ENCODE data around the gene SLC39A8. TPM values are rescaled to one million over a fixed set of nuclear protein-coding genes. Genes with fewer than 3 reads are reported as not detected.
"Not testable (repeated sequence)": the region's sequence is repeated elsewhere in the genome, so short reads cannot be mapped to it uniquely, and the experiment has no call there.

SLC39A8 gene
- total RNA-seq, 1 experiment from 2014 or later, result 35.9 TPM

DNA sequence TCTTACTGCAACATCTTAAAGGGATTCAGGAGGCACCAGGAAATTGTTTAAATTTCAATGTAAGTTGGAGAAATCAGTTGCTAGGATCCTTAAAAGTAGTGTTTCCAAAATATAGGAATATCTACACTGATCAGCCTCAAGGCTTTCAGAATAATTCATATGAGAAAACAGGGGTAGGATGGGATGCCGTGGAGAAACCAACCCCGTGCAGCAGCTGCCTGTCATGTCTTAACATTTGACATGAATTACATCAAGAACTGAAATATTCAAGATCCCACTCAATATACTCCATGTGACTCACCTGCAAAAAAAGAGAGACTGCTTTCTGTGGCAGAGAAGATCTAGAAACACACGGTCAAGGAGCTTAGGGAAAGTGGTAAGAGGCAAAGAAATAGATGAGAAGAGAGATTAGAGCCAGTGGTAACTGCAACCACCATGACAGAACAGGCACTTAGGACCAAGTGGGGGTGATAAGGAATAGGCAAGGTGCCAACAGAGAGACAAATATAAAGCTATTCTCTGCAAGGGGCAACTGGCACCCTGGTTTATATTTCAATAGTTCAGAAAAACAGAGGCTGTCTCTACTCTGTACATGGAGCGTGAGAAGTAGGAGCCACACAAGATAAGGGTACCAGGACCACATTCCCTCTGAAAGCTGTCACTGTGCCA lies 64.0 kb downstream of the SLC39A8 start:
- DNase-seq (ENCODE audit: low spot score), result no peak
- ATAC-seq, result no peak
- POLR2A ChIA-PET, result no interaction called here
- no peak overlapping the region for H3K4me3 Mint-ChIP-seq
- peaks cover 16% of the 10 kb centered on the region for H3K36me3 Mint-ChIP-seq
- peaks cover 12% of the 10 kb centered on the region for H3K9me3 Mint-ChIP-seq
- TF ChIP-seq JUN (CRISPR knock-in tag; IDR thresholded peaks at IDR 0.05) (no peak), PRRX2 (CRISPR knock-in tag; IDR thresholded peaks at IDR 0.05) (no peak), RELA (CRISPR knock-in tag; IDR thresholded peaks at IDR 0.05; ENCODE audit: borderline replicate concordance) (no peak), SMAD4 (CRISPR knock-in tag; IDR thresholded peaks at IDR 0.05) (no peak)
- TF ChIP-seq, protein P1, sequence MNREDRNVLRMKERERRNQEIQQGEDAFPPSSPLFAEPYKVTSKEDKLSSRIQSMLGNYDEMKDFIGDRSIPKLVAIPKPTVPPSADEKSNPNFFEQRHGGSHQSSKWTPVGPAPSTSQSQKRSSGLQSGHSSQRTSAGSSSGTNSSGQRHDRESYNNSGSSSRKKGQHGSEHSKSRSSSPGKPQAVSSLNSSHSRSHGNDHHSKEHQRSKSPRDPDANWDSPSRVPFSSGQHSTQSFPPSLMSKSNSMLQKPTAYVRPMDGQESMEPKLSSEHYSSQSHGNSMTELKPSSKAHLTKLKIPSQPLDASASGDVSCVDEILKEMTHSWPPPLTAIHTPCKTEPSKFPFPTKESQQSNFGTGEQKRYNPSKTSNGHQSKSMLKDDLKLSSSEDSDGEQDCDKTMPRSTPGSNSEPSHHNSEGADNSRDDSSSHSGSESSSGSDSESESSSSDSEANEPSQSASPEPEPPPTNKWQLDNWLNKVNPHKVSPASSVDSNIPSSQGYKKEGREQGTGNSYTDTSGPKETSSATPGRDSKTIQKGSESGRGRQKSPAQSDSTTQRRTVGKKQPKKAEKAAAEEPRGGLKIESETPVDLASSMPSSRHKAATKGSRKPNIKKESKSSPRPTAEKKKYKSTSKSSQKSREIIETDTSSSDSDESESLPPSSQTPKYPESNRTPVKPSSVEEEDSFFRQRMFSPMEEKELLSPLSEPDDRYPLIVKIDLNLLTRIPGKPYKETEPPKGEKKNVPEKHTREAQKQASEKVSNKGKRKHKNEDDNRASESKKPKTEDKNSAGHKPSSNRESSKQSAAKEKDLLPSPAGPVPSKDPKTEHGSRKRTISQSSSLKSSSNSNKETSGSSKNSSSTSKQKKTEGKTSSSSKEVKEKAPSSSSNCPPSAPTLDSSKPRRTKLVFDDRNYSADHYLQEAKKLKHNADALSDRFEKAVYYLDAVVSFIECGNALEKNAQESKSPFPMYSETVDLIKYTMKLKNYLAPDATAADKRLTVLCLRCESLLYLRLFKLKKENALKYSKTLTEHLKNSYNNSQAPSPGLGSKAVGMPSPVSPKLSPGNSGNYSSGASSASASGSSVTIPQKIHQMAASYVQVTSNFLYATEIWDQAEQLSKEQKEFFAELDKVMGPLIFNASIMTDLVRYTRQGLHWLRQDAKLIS (CRISPR knock-in tag; IDR thresholded peaks at IDR 0.05; ENCODE audit: borderline replicate concordance), result no peak
- TF ChIP-seq, protein P2, sequence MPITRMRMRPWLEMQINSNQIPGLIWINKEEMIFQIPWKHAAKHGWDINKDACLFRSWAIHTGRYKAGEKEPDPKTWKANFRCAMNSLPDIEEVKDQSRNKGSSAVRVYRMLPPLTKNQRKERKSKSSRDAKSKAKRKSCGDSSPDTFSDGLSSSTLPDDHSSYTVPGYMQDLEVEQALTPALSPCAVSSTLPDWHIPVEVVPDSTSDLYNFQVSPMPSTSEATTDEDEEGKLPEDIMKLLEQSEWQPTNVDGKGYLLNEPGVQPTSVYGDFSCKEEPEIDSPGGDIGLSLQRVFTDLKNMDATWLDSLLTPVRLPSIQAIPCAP (CRISPR knock-in tag; IDR thresholded peaks at IDR 0.05), result no peak
- TF ChIP-seq, protein P3, sequence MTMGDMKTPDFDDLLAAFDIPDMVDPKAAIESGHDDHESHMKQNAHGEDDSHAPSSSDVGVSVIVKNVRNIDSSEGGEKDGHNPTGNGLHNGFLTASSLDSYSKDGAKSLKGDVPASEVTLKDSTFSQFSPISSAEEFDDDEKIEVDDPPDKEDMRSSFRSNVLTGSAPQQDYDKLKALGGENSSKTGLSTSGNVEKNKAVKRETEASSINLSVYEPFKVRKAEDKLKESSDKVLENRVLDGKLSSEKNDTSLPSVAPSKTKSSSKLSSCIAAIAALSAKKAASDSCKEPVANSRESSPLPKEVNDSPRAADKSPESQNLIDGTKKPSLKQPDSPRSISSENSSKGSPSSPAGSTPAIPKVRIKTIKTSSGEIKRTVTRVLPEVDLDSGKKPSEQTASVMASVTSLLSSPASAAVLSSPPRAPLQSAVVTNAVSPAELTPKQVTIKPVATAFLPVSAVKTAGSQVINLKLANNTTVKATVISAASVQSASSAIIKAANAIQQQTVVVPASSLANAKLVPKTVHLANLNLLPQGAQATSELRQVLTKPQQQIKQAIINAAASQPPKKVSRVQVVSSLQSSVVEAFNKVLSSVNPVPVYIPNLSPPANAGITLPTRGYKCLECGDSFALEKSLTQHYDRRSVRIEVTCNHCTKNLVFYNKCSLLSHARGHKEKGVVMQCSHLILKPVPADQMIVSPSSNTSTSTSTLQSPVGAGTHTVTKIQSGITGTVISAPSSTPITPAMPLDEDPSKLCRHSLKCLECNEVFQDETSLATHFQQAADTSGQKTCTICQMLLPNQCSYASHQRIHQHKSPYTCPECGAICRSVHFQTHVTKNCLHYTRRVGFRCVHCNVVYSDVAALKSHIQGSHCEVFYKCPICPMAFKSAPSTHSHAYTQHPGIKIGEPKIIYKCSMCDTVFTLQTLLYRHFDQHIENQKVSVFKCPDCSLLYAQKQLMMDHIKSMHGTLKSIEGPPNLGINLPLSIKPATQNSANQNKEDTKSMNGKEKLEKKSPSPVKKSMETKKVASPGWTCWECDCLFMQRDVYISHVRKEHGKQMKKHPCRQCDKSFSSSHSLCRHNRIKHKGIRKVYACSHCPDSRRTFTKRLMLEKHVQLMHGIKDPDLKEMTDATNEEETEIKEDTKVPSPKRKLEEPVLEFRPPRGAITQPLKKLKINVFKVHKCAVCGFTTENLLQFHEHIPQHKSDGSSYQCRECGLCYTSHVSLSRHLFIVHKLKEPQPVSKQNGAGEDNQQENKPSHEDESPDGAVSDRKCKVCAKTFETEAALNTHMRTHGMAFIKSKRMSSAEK (CRISPR knock-in tag; IDR thresholded peaks at IDR 0.05; ENCODE audit: borderline replicate concordance), result no peak
- TF ChIP-seq, protein P4, sequence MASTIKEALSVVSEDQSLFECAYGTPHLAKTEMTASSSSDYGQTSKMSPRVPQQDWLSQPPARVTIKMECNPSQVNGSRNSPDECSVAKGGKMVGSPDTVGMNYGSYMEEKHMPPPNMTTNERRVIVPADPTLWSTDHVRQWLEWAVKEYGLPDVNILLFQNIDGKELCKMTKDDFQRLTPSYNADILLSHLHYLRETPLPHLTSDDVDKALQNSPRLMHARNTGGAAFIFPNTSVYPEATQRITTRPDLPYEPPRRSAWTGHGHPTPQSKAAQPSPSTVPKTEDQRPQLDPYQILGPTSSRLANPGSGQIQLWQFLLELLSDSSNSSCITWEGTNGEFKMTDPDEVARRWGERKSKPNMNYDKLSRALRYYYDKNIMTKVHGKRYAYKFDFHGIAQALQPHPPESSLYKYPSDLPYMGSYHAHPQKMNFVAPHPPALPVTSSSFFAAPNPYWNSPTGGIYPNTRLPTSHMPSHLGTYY (CRISPR knock-in tag; IDR thresholded peaks at IDR 0.05), result no peak
- H3K4me1 Mint-ChIP-seq, result no peaks in the 10 kb centered on the region
- no peaks in the 10 kb centered on the region for H3K27me3 Mint-ChIP-seq (ENCODE audit: low read depth)
- CTCF ChIA-PET, result interaction anchor here (0.6 kb wide), 1 partner anchor 150 kb away, joined by 6 read pairs; no protein-coding TSS in a partner anchor
- no peak overlapping the region for H3K27ac Mint-ChIP-seq

DNA sequence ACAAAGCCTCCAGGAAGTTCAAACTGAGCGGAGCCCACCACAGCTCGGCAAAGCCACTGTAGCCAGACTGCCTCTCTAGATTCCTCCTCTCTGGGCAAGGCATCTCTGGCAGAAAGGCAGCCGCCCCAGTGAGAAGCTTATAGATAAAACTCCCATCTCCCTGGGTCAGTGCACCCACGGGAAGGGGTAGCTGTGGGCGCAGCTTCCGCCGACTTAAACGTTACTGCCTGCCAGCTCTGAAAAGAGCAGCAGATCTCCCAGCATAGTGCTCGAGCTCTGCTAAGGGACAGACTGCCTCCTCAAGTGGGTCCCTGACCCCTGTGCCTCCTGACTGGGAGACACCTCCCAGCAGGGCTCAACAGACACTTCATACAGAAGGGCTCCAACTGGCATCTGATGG lies 72.0 kb downstream of the SLC39A8 start:
- POLR2A ChIA-PET; ATAC-seq; DNase-seq (ENCODE audit: low spot score); H3K4me3 Mint-ChIP-seq; H3K27ac Mint-ChIP-seq; H3K27me3 Mint-ChIP-seq (ENCODE audit: low read depth): not testable (repeated sequence)
- peaks cover 18% of the 10 kb centered on the region for H3K36me3 Mint-ChIP-seq
- peaks cover 17% of the 10 kb centered on the region for H3K9me3 Mint-ChIP-seq
- H3K4me1 Mint-ChIP-seq, result peaks cover 25% of the 10 kb centered on the region
- CTCF ChIA-PET, result interaction anchor here (1.1 kb wide), 1 partner anchor 26 kb away, joined by 3 read pairs; no protein-coding TSS in a partner anchor

DNA sequence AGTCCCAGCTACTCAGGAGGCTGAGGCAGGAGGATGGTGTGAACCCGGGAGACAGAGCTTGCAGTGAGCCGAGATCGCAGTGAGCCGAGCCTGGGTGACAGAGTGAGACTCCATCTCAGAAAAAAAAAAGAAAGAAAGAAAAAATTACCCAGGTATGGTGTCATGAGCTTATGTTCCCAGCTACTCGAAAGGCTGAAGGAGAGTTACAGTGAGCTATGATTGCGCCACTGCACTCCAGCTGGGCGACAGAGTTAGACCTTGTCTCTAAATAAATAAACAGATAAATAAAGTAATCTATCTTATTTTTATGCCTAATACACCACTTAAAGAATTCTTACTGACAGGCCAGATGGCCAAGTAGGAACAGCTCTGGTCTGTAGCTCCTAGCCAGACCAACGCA lies 73.0 kb downstream of the SLC39A8 start:
- no peaks in the 10 kb centered on the region for H3K27me3 Mint-ChIP-seq (ENCODE audit: low read depth)
- H3K9me3 Mint-ChIP-seq, result peaks cover 17% of the 10 kb centered on the region
- CTCF ChIA-PET, result interaction anchor here (0.6 kb wide), 1 partner anchor 159 kb away, joined by 3 read pairs; no protein-coding TSS in a partner anchor
- H3K27ac Mint-ChIP-seq, result no peak overlapping the region
- H3K4me3 Mint-ChIP-seq, result no peak overlapping the region
- ATAC-seq (no peak), DNase-seq (ENCODE audit: low spot score) (no peak)
- peaks cover 22% of the 10 kb centered on the region for H3K36me3 Mint-ChIP-seq
- H3K4me1 Mint-ChIP-seq, result peaks cover 25% of the 10 kb centered on the region
- POLR2A ChIA-PET, result no interaction called here
- TF ChIP-seq ESRRA (CRISPR knock-in tag; IDR thresholded peaks at IDR 0.05; ENCODE audit: borderline replicate concordance) (no peak), MYBL2 (CRISPR knock-in tag; IDR thresholded peaks at IDR 0.05) (no peak), TP53 (CRISPR knock-in tag; IDR thresholded peaks at IDR 0.05) (no peak)
- TF ChIP-seq, protein P5, sequence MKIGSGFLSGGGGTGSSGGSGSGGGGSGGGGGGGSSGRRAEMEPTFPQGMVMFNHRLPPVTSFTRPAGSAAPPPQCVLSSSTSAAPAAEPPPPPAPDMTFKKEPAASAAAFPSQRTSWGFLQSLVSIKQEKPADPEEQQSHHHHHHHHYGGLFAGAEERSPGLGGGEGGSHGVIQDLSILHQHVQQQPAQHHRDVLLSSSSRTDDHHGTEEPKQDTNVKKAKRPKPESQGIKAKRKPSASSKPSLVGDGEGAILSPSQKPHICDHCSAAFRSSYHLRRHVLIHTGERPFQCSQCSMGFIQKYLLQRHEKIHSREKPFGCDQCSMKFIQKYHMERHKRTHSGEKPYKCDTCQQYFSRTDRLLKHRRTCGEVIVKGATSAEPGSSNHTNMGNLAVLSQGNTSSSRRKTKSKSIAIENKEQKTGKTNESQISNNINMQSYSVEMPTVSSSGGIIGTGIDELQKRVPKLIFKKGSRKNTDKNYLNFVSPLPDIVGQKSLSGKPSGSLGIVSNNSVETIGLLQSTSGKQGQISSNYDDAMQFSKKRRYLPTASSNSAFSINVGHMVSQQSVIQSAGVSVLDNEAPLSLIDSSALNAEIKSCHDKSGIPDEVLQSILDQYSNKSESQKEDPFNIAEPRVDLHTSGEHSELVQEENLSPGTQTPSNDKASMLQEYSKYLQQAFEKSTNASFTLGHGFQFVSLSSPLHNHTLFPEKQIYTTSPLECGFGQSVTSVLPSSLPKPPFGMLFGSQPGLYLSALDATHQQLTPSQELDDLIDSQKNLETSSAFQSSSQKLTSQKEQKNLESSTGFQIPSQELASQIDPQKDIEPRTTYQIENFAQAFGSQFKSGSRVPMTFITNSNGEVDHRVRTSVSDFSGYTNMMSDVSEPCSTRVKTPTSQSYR (CRISPR knock-in tag; IDR thresholded peaks at IDR 0.05), result no peak
- TF ChIP-seq, protein P3 (CRISPR knock-in tag; IDR thresholded peaks at IDR 0.05; ENCODE audit: borderline replicate concordance), result no peak
